Activated CD4-positive, CD25-positive, alpha-beta regulatory T cell treated with anti-CD3 and anti-CD28 coated beads, Interleukin-2, amount 50 U/mL, for 16 hours (primary cell): Measurements from ENCODE around the gene ITPK1.

ENCODE experiments used
- DNase-seq: peaks from one replicate; pipeline ENCODE4 v3.0.0-alpha.2; 2020; ENCODE audit warnings: low read depth, low spot score

Gene ITPK1

DNA sequence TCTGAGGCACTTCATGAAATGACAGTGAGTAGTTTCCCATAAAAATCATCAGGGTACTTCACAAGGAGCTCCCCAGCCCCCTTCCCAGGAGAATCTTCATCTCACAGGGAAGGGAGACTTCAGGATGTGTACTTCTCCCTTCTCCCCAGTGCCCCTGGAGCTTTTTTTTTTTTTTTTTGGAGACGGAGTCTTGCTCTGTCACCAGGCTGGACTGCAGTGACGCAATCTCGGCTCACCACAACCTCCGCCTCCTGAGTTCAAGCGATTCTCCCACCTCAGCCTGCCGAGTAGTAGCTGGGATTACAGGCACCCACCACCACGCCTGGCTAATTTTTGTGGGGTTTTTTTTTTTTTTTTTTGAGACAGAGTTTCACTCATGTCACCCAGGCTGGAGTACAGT lies 10.4 kb downstream of the ITPK1 start:
- no peak for DNase-seq

DNA sequence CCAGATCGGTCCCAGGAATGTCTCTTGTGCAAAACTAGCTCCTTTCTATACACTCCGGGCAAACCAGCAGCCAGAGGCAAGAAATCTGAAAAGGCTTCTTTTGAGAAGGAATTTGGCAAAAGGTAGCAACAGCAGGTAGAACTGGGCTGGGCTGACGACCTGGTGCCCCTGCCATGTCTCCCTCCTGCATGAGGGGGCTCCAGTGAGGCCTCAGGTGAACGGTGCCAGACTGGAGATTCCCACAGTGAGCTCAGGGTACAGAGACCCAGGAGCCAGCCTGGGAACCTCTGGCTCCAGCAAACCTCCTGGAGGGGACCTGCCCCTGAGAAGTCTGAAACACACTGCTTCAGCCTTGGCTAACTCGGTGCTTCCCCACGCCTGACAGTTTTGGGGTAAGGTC lies 10.8 kb downstream of the ITPK1 start:
- DNase-seq, result no peak

GRCh38 chr14:93103392-93104080 lies 12.2 kb downstream of the ITPK1 start:
- peak; percentile 34 for DNase-seq

- no peak for DNase-seq
These were observed 13.6 kb downstream of the ITPK1 start for GRCh38 chr14:93102141-93102540.

GRCh38 chr14:93101181-93101580 lies 14.5 kb downstream of the ITPK1 start:
- DNase-seq, result no peak

DNA sequence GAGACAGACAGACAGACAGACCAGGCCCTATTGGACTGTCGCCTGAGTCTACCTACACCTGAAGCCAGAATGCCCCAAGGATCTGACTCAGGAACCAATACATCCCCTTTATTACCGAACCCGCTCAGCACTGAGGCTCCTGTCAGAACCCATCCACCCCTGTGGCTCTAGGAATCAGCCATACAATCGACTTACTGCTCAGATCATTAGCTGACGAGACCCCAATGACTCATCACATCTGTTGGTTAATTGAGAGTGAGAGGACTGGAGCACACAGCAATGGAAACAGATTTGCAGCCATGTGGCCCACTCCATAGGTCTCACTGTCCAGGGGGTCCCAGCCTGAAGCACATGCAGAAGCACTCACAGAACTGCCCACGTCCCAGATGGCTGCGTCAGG lies 15.2 kb downstream of the ITPK1 start:
- DNase-seq, result no peak

GRCh38 chr14:93100100-93100499 lies 15.6 kb downstream of the ITPK1 start:
- no peak for DNase-seq

DNA sequence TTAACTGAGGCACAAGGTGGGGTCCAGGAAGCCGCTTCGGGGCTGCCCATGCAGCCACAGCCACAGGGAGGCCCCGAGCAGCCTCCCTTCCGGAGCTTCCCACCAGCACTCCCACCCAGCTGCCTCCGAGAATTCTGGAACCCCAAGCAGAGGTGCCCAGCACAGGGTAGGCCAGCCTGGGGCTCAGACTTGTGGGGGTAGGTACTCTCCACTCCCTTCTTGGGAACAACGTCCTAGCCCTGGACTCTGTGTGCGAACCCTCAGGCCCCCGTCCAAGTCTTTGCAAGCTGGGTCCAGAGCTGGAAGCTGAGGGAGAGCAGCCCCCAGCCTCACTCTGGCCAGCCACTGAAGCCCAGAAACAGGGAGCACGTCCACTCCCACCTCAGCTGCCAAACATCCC lies 16.1 kb downstream of the ITPK1 start:
- no peak for DNase-seq

DNA sequence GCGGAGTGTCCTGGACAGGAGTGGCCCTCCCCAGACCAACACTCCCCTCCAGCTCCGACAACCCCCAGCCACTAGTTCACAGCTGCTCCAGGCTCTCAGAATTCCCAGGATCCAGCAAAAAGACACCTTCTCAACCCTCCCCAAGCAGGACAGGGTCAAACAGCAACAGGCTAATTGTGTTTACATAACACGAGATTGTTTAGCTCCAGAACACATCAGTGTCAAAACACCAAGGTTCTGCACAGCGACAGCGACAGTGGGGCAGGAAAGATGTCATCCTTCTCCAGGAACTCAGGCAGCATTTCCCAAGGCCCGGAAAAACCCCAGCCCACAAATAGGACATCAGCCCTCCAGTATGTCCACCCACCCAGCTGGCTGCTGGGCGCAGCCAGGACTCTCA lies 16.5 kb downstream of the ITPK1 start:
- no peak for DNase-seq

DNA sequence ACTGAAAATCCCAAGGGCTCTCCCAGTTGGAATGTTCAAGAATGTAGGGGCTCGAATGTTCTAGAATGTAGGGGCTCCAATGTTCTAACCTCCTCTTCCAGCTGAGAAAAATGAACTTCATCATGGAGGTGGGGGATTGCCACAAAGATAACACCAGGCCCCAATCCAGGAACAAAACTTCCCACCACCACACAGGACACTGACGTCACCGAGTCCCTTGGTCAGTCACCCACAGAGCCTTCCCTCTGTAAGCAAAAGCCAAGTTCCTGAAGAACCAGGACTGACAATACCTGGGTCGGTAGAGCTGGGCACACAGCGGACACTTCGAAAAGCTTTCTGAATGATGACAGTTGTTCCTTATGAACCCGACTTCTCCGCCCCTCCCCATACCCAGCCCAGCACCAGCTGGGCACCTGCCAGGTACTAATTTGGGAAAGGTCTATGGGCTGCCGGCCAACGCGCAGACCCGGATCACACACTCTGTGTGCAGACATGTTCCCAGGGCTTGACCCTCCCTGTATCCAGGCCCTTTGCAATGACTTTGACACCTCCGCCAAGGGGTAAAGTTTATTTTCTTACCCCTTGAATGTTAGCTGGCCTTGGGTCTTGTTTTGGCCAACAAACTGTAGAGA lies 18.9 kb downstream of the ITPK1 start:
- DNase-seq, result no peak

DNA sequence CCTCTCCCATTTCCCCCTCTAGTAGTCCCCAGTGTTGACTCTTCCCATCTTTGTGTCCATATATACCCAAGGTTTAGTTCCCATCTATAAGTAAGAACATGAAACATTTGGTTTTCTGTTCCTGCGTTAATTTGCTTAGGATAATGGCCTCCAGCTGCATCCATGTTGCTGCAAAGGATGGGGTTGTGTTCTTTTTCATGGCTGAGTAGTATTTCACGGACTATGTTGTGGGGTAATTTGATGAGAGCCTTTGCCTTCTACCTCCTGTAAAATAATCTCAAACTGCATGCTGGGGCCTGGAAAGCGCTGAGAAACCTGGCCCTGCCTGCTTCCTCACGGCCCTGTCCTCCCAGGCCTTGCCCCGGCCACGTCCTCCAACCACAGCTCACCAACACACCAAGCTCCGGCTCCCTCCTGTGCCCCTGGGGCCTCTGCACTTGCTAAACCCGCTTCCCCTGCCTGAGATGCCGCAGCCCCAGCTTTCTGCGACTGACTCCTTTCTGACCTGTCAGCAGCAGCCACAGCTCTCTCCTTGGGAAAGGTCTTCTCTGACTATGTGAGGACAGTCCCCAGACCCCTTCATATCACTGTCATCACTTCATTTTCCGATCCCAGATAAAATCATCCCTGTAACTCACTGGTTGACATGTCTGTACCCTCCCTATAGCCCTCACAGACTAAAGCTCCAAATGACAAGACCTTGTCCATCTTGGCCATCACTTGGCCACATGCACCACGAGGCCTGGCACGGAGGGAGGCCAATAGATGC lies 19.8 kb downstream of the ITPK1 start:
- no peak for DNase-seq

GRCh38 chr14:93094121-93094918 lies 21.4 kb downstream of the ITPK1 start:
- DNase-seq, result no peak

DNA sequence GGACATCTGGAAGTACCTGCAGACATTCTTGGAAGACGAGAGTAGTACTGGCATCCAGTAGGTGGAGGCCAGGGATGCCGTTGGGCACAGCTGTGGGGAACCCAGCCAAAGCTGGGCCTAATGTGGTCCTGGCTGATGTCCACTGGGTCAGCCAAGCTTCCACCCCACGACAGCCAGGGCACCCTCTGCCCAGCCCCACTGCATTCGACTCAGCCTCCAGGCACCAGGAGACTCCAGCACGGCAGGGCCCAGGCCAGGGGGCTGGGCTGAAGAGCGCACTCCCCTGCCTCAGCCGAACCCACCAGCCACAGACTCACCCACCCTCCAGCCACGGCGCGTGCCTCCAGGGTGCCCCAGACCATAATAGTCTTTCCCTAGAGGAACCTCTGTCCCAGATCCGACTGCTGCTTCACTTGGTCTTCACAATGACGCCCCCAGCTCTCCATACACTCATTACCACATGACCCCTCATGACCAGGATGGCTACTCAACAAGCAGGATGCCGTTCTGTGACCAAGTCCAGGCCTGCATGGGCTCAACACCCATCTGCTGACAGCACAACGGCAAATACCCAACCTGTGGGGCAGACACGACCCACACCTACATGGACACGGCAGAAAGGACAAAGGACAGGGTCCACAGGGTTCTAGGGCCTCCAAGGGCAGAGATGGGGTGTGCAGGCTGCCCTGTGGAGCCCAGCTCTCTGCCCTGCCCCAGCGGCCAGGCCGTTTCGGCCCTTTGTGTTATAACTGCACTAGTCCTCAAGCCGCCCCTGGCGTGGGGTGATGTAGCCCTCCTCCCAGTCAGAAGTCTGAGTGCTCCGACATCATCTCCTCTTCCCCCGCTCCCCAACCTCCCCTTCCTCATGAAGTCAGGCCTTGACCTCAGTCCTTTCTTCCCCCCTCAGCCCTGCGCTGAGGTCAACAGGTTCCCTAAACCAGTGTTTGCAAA lies 22.8 kb downstream of the ITPK1 start:
- DNase-seq, result no peak

GRCh38 chr14:93091666-93092065 lies 24.1 kb downstream of the ITPK1 start:
- DNase-seq, result no peak

- no peak for DNase-seq
These were observed 24.7 kb downstream of the ITPK1 start for GRCh38 chr14:93090826-93091555.

GRCh38 chr14:93089521-93090269 lies 26.0 kb downstream of the ITPK1 start:
- DNase-seq, result no peak

GRCh38 chr14:93086441-93087055 lies 29.2 kb downstream of the ITPK1 start:
- no peak for DNase-seq

GRCh38 chr14:93085911-93086310 lies 29.8 kb downstream of the ITPK1 start:
- no peak for DNase-seq
